GM13976 (cell line): ENCODE measurements around the gene PIGR.
A peak's percentile ranks its signal among the peaks of the same experiment; 100 is the strongest.

Experiments used
- DNase-seq: peaks from one replicate; pipeline ENCODE4 v3.0.0; 2012; ENCODE audit warnings: low spot score
- CTCF ChIP-seq: IDR thresholded peaks from 2 replicates; pipeline ENCODE4 v1.5.1; 2012; ENCODE audit warnings: borderline replicate concordance, mild to moderate bottlenecking; ENCODE audit not compliant: insufficient read depth; ENCODE audit errors: extremely low read depth, missing control alignments, control extremely low read depth
- in situ Hi-C: fragments of 300-500 bp; cut with MboI; formaldehyde crosslinking; loops from one replicate; pipeline ENCODE4 v1.12.0; 2022; ENCODE audit warnings: low sequenced_read_pairs, mixed read lengths, inconsistent platforms; ENCODE audit not compliant: unreplicated experiment

The PIGR gene

GRCh38 chr1:206946261-206946660 lies at the start of gene PIGR:
Gene PIGR, minus strand, starts transcription at chr1:206946466. Its CDS starts 5,935 bp downstream, at chr1:206940531.
- no peak for TF ChIP-seq CTCF
- no peak for DNase-seq
- in situ Hi-C loops, result no loop called here

- no peak for TF ChIP-seq CTCF
- in situ Hi-C loops, result no loop called here
- no peak for DNase-seq
Measured at GRCh38 chr1:206992790-206993189, 46.5 kb upstream of the PIGR start.

GRCh38 chr1:206987873-206988272 lies 41.6 kb upstream of the PIGR start:
- in situ Hi-C loops, result no loop called here
- no peak for TF ChIP-seq CTCF

GRCh38 chr1:206986885-206987284 lies 40.6 kb upstream of the PIGR start:
- in situ Hi-C loops, result no loop called here
- TF ChIP-seq CTCF, result no peak
- no peak for DNase-seq

More at GRCh38 chr1:206987873-206988272, 41.6 kb upstream of the PIGR start:
- DNase-seq, result no peak

- no peak for DNase-seq
- no peak for TF ChIP-seq CTCF
- in situ Hi-C loops, result no loop called here
Measured at GRCh38 chr1:206986402-206986801, 40.1 kb upstream of the PIGR start.

GRCh38 chr1:206985162-206985749 lies 39.0 kb upstream of the PIGR start:
- TF ChIP-seq CTCF, result no peak
- DNase-seq, result no peak
- in situ Hi-C loops, result no loop called here

- in situ Hi-C loops, result loop anchor here (5.0 kb wide), 1 partner anchor 245 kb away; no protein-coding TSS in a partner anchor
- TF ChIP-seq CTCF, result peak; percentile 79
- peak; percentile 72 for DNase-seq
Measured at GRCh38 chr1:206982216-206982615, 36.0 kb upstream of the PIGR start.
